HG02610 (cell line): ENCODE measurements around the gene MAPK12.

ENCODE experiments used
- ATAC-seq: cut with Tn5 transposase; IDR thresholded peaks from one replicate; pipeline ENCODE4 v1.9.1; 2021; ENCODE audit warnings: mild to moderate bottlenecking, moderate library complexity; ENCODE audit not compliant: unreplicated experiment

The MAPK12 gene

DNA sequence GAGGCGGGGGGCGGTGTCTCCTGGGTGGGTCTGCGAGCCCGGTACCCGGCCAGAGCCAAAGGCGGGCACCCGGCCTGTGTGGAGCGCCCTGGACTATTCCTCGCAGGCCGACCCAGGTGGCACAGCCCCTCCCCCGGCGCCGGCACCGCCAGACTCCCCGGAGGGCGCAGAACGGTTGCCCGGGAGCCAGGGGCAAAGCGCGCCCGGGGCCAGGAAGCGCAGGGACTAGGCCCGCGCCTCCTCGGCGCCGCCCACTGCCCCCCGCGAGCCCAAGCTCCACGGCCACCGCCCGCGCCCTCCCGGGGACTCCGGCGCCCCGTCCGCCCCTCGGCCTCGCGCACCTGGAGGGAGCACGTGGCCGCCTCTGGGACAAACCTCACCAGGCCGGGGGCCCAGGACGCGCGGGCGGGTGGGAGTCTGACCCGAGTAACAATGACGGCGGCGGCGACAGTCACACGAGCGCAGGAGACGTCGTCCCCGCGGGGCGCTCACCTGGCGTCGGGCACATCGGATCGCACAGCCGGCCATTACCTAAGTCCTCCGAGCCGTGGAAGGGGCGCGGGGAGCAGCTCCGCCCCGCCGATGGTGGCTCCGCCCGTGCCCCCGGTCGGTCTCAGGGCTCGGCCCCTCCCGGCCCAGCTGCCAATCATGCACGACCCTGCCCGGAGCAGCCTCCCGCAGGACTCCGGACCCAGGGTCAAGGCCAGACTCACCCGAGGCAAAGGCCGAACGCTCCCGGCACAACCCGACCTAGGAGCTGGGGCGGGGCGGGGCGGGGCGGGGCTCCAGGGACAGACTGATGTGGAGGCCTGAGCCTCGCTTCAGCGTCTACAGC, 38.5 kb upstream of the MAPK12 start:
- ATAC-seq: no peak

DNA sequence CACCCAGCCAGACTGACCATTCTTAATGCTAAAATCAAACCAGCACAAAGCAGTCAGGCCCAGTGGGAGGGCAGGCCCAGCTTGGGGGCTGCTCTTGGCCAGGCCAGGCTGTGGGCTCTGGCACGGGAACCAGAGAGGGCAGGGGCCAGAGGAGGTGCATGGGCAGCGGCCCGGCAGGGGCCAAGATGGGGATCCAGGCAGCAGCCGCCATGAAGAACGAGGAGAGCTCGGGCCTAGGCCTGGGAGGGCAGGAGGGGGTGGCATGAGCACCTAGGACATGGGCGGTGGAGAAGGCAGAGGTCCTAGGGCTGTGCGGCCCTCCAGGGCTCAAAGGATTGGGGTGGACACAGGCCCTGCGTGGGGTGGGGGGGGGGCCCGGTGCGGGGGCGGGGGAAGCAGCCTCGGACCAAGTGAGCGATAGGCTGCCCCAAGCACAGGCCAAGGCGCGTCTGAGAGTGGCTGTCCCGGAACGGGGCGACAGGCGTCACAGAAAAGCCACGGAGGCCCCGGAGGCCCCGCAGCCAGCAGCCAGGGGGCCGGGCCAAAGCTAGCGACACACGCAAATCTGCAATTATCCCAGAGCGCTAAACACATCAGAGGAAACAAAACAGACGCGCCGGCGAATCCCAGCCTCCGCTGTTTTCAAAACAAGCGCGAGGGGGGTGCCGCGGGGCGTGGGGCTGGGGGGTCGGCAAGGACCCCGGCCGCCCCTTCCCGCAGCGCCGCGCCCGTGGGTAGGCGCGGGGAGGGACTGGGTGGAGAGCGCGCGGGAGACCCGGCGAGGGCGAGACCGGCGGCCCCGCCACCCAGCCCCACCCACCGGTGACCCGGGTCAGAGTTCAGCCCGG, 37.7 kb upstream of the MAPK12 start:
- no peak for ATAC-seq

GRCh38 chr22:50298266-50298637, 36.8 kb upstream of the MAPK12 start:
- ATAC-seq: no peak

- no peak for ATAC-seq
Measured at GRCh38 chr22:50297510-50298265, 36.2 kb upstream of the MAPK12 start.

GRCh38 chr22:50296658-50297490, 35.4 kb upstream of the MAPK12 start:
- no peak for ATAC-seq

GRCh38 chr22:50294319-50294656, 32.8 kb upstream of the MAPK12 start:
- ATAC-seq: no peak

- ATAC-seq: no peak
Measured at GRCh38 chr22:50293441-50294318, 32.2 kb upstream of the MAPK12 start.

DNA sequence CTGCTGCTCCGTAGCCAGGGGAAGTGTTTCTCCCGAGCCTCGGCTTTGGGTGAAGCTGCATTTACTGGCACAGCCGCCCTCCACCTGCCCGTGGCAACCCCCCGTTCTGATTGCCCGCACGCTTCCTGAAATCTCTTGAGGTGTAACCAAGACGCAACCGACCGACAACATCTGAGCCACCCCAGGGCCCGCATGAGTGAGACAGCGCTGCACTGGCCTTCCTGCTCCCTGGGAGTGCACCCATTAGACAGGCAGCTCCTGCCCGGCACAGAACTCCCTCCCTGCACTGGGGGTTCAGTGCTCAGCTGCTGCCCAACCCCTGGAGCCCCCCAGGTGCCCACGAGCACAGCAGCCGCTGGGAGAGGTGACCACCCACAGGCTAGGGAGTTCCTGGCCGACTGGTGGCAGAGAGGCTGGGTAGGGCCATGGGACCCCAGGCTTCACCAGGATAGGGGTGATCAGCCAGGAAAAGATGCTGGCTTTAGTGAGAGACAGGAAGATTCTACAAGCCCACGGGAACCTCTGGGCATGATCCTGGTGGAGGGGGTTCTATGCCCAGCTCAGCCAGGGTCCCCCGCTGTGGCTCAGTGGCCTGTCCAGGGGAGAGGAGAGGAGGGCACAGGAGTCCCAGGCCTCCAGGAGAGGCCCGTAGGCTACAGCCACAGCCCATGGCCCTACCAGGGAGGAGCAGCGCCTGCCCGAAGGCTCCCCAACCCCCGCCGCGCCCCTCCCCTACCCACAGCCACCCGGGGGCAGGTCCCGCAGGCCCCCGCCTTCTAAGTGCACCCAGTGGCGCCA, 31.4 kb upstream of the MAPK12 start:
- ATAC-seq: no peak

GRCh38 chr22:50289942-50290630, 28.6 kb upstream of the MAPK12 start:
- ATAC-seq: no peak

GRCh38 chr22:50289151-50289941, 27.9 kb upstream of the MAPK12 start:
- ATAC-seq: no peak

DNA sequence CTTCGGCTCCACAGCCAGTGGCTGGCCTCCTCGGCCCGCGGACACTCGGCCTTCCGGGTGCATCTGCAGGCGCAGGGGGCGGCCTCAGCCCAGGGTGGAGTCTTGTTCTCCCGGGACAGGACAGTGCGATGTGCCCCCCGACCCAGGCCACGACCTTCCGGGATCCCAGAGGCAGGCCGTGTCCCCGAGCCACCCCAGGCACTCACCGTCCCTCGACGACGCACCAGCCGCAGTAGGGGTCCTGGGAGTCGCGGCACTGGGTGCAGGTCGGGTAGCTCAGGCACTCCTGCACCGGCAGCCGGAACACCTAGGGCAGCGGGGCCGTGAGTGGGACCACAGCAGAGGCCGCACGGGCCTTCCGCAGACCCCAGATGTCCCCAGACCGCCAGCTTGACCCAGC, 26.2 kb upstream of the MAPK12 start:
- ATAC-seq: no peak

DNA sequence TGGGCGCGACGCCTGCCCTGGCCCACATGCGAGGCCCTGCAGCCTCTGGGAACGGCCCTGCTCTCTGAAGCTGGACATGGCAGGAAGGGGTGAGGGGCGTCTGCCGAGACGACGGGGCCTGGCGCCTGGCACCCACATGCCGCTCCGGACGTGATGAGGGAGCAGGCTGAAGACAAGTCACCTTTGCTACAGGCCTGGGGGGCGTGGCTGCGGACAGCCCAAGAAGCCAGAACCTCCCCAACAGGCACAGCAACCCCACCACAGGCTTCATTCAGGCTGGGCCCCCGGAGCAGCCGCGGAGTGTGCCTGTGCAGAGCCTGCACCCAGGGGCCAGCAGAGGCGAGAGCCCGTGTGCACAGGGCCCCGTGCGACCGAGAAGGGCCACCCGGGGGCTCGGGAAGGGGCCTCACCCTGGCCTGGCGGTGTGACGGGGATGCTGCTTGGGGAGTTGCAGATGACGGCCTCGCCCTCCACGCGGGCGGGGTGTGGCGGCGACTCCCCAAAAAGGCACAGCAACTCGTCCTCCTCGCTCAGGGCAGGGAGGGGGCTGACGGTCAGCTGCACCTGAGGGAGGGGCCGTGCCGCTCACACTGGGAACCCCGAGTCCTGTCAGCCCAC, 25.3 kb upstream of the MAPK12 start:
- no peak for ATAC-seq

DNA sequence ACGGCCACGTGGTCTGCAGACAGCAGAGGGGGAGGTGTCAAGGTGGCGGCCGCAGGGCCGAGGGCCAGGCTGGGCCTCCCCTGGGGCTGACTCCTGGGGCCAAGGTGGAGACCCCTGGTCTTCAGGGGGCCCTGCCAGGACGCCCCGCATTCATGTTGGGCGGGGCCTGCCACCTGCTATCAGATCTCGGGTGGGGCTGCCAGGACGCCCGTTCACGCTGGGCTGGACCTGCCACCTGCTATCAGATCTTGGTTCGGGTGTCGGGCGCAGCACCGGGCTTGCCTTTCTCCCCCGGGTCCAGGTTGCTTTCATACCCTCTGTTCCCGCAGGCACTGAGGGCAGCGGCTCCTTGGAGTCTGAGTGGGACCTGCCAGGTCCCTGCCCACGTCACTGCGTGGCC, 24.8 kb upstream of the MAPK12 start:
- no peak for ATAC-seq

DNA sequence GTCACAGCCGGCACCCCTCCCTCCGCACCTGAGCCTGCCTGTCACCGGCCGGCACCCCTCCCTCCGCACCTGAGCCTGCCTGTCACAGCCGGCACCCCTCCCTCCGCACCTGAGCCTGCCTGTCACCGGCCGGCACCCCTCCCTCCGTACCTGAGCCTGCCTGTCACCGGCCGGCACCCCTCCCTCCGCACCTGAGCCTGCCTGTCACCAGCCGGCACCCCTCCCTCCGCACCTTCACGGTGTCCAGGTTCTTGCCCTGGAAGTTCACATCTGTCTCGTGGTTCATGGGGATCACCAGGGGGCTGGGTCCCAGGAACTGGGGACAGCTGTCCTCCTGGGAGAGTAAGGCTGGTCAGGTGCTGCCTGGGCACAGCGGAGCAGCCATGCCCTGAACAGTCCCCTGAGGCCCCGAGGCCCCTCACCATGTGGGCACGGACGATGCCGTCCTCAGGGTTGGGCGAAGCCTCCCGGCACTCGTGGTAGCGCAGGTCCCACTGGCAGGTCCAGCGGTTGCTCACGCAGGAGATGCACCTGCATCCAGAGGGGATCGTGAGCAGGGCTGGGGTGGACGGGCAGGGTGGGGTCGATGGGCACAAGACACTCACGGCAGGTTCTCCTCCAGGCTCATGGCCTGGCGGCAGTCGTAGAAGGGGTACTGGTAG, 24.2 kb upstream of the MAPK12 start:
- ATAC-seq: no peak

DNA sequence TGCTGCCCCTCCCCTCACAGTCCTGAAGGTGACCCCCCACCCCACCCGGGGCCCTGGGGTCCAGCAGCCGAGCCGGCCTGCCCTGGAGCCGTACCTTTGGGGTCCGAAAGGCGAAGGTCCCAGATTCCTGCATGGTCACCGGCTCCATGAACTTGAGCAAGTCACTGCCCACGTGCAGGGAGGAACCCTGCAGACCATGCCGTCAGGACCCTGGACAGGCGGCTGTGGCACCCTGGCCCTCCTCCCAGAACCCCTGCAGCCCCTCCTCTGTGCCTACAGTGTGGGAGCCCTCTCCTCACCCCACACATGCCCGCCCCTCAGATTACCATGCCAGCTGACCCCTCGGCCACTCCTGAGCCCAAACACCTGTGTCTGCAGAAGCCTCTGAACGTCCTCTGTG, 23.0 kb upstream of the MAPK12 start:
- ATAC-seq: no peak

DNA sequence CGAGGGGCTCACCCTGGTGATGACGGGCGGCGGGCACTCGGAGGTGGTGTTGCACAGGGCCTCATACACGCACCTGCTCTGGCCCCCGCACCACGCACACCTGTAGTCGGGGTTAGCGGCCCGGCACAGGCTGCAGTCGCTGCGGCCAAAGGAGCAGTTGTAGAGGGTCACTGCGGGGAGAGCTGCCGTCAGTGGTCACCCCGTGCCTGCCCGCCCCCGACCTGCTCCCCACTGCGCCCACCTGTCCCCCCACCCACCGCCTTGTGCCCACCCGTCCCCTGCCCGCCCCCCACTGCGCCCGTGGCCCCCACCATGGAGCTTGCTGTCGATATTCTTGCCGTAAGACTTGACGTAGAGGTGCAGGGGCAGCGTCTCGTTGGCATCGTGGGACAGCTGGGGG, 22.3 kb upstream of the MAPK12 start:
- no peak for ATAC-seq
